ENCODE results near the gene FUT4.

GRCh38 chr11:94524341-94524740, 19.4 kb upstream of the FUT4 start:
- TF ChIP-seq, protein P1, sequence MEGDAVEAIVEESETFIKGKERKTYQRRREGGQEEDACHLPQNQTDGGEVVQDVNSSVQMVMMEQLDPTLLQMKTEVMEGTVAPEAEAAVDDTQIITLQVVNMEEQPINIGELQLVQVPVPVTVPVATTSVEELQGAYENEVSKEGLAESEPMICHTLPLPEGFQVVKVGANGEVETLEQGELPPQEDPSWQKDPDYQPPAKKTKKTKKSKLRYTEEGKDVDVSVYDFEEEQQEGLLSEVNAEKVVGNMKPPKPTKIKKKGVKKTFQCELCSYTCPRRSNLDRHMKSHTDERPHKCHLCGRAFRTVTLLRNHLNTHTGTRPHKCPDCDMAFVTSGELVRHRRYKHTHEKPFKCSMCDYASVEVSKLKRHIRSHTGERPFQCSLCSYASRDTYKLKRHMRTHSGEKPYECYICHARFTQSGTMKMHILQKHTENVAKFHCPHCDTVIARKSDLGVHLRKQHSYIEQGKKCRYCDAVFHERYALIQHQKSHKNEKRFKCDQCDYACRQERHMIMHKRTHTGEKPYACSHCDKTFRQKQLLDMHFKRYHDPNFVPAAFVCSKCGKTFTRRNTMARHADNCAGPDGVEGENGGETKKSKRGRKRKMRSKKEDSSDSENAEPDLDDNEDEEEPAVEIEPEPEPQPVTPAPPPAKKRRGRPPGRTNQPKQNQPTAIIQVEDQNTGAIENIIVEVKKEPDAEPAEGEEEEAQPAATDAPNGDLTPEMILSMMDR (IDR thresholded peaks at IDR 0.05), result no peak
- TF ChIP-seq POLR2A (IDR thresholded peaks at IDR 0.05), result no peak

All from thyroid gland (tissue), 4 donors.